NB4 (cell line): ENCODE results near the gene PARP1.

Experiments
- DNase-seq: peaks from one replicate; pipeline ENCODE4 v3.0.0; 2010; ENCODE audit warnings: low read depth
- H3K4me3 ChIP-seq: one replicate; pipeline ENCODE4 v1.5.1; 2011; ENCODE audit warnings: mild to moderate bottlenecking, low read depth, low read length, moderate library complexity
- MAX ChIP-seq: IDR thresholded peaks from 2 replicates; pipeline ENCODE4 v1.6.1; 2011; ENCODE audit warnings: low read depth, low read length
- MYC ChIP-seq: IDR thresholded peaks from 2 replicates; pipeline ENCODE4 v1.6.1; 2011; ENCODE audit warnings: low read depth, low read length
- POLR2A ChIP-seq: IDR thresholded peaks from 2 replicates; pipeline ENCODE4 v1.6.1; 2011; ENCODE audit warnings: mild to moderate bottlenecking; ENCODE audit not compliant: insufficient read length; ENCODE audit errors: extremely low read depth
- TF ChIP-seq, protein P1 (sequence below): IDR thresholded peaks from one replicate; pipeline ENCODE4 v1.5.1; 2012; ENCODE audit warnings: low read depth, low read length

Gene PARP1

DNA sequence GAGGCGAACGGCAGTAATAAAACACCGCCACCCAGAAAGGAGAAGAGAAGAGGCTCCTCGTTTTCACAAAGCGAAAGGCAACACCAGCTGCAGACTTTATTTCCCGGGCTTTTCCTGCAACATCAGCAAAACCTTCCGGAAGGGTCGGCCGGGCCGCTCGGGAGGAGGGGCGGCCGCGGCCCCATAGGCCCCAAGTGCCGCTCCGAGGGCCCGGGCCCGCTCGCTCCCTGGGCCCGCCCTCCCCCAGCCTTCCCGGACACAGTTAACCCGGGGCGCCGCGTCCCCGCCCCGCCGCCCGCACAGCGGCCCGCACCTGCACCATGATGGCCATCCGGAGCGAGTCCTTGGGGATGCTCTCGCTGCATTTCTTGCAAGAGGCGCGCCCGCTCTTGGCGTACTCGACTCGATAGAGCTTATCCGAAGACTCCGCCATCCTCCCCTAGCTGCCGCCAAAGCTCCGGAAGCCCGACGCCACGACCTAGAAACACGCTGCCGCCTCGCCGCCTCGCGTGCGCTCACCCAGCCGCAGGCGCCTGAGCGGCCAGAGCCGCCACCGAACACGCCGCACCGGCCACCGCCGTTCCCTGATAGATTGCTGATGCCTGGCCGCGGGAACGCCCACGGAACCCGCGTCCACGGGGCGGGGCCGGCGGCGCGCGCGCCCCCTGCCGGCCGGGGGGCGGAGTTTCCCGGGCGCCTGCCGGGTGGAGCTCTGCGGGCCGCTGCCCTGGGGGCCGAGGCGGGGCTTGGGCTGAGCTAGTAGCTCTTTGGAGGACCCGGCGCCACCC lies at the start of gene PARP1:
PARP1 (minus strand) TSS at position 597 of the 788 bp plus-strand sequence; CDS start at position 433, 164 bp downstream.
- peak; percentile 78 for TF ChIP-seq POLR2A
- peak; percentile 83 for TF ChIP-seq MAX
- peak; percentile 91 for TF ChIP-seq MYC
- TF ChIP-seq, protein P1, sequence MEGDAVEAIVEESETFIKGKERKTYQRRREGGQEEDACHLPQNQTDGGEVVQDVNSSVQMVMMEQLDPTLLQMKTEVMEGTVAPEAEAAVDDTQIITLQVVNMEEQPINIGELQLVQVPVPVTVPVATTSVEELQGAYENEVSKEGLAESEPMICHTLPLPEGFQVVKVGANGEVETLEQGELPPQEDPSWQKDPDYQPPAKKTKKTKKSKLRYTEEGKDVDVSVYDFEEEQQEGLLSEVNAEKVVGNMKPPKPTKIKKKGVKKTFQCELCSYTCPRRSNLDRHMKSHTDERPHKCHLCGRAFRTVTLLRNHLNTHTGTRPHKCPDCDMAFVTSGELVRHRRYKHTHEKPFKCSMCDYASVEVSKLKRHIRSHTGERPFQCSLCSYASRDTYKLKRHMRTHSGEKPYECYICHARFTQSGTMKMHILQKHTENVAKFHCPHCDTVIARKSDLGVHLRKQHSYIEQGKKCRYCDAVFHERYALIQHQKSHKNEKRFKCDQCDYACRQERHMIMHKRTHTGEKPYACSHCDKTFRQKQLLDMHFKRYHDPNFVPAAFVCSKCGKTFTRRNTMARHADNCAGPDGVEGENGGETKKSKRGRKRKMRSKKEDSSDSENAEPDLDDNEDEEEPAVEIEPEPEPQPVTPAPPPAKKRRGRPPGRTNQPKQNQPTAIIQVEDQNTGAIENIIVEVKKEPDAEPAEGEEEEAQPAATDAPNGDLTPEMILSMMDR = no peak
- H3K4me3 ChIP-seq = peak within 1 kb of the TSS; percentile 98
- DNase-seq = peak; percentile 96

- H3K4me3 ChIP-seq = no peak overlapping the region
- peak; percentile 48 for DNase-seq
- no peak for TF ChIP-seq MAX
- TF ChIP-seq, protein P1 = peak; percentile 4
Observed at GRCh38 chr1:226457307-226457712, 49.4 kb upstream of the PARP1 start.

- H3K4me3 ChIP-seq = no peak overlapping the region
- DNase-seq = no peak
- TF ChIP-seq POLR2A (no peak), MAX (no peak), MYC (no peak)
- TF ChIP-seq, protein P1 = no peak
Observed at GRCh38 chr1:226455843-226456242, 48.0 kb upstream of the PARP1 start.

DNA sequence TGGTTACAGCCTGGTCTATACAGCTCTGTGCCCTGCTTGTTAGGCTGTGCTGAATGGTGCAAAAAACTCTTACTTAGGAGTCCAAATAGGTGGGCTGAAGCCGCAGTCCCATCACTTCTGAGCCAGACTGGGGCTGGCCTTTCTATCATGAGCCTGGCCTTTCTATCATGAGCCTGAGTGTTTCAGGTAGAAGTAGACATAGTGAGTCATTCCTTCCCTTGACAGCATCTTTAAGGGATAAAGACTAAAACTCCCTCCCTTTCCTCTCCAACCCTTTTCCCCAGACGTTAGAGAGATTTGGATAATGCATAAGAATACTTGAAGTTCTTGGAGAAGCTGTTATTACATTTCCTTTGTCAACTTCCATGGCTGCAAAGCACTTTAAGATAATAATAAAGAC lies 46.5 kb upstream of the PARP1 start:
- DNase-seq = no peak
- TF ChIP-seq MYC = no peak
- TF ChIP-seq POLR2A = no peak
- TF ChIP-seq, protein P1 = no peak
- no peak for TF ChIP-seq MAX
- H3K4me3 ChIP-seq = no peak overlapping the region

DNA sequence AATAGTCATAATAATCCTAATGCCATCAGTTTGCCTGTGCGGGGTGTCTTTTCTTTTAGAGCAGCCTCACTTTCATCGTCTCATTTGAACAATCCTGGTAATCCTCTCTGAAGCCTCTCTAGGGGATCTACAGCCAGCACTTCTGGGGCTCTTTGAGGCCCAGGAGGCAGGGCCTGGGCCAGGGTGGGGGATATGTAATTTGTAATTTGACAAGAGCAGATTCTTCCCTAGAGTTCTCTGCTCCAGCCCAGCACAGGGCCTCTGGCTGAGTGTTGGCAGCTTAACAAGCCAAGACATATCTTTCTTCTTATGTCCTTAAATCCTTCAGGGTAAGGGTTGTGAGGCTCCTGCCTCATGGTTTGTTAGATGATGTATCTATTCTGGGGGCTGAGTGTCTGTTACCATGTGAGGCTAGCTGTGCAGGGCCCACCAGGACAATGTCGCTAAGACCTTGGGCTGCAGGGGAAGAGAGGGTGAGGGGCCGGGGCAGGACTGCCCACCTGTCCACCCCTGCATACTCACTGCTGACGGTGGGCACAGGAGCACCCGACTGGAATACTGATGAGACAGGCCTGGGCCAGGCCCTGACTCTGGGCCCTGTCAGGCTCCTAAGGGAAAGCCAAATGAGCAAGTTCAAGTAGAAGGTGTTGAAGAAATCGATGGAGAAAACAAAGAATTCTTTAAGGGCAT lies 45.3 kb upstream of the PARP1 start:
- H3K4me3 ChIP-seq = no peak overlapping the region
- TF ChIP-seq, protein P1 = no peak
- TF ChIP-seq MAX (no peak), MYC (no peak), POLR2A (no peak)
- no peak for DNase-seq
